Small intestine (tissue), 7 donors: ENCODE data around the gene JPH4. TPM values are rescaled to one million over a fixed set of nuclear protein-coding genes. Genes with fewer than 3 reads are reported as not detected.
A peak's percentile ranks its signal among the peaks of the same experiment; 100 is the strongest.
"Not testable (repeated sequence)": the region's sequence is repeated elsewhere in the genome, so short reads cannot be mapped to it uniquely, and the experiment has no call there.

ENCODE experiments used
- DNase-seq, 2 donors: peaks; one replicate each; pipeline versions ENCODE4 v3.0.0 to v3.0.0-alpha.2; 2013
- FAIRE-seq: peaks from 2 replicates; lab custom pipeline; 2012; peaks lifted over from hg19 to GRCh38; lab: Jason Lieb, UNC
- H3K27ac ChIP-seq, 3 donors: one replicate each; pipeline ENCODE4 v1.5.1; 2013; ENCODE audit warnings: low read length in 2 of 3, mild to moderate bottlenecking in 2 of 3, control low read depth in 1 of 3, inconsistent platforms in 1 of 3, low read depth in 1 of 3, moderate library complexity in 1 of 3
- H3K27me3 ChIP-seq, 3 donors: one replicate each; pipeline ENCODE4 v1.6.1; 2013; ENCODE audit warnings: low read length in 3 of 3, inconsistent platforms in 1 of 3; ENCODE audit not compliant: control insufficient read depth in 3 of 3, insufficient read depth in 3 of 3
- H3K36me3 ChIP-seq, 3 donors: one replicate each; pipeline ENCODE4 v1.6.1; 2013; ENCODE audit warnings: low read length in 3 of 3, inconsistent platforms in 1 of 3, low read depth in 1 of 3, mild to moderate bottlenecking in 1 of 3, moderate library complexity in 1 of 3; ENCODE audit not compliant: control insufficient read depth in 3 of 3, insufficient read depth in 2 of 3
- H3K4me1 ChIP-seq, 3 donors: one replicate each; pipeline ENCODE4 v1.6.1; 2013; ENCODE audit warnings: low read length in 2 of 3, inconsistent platforms in 1 of 3, low read depth in 1 of 3, mild to moderate bottlenecking in 1 of 3, moderate library complexity in 1 of 3; ENCODE audit not compliant: control insufficient read depth in 3 of 3, insufficient read depth in 2 of 3
- H3K4me3 ChIP-seq, 3 donors: one replicate each; pipeline ENCODE4 v1.5.1; 2013; ENCODE audit warnings: low read length in 3 of 3, control low read depth in 1 of 3, inconsistent platforms in 1 of 3, low read depth in 1 of 3, mild to moderate bottlenecking in 1 of 3, moderate library complexity in 1 of 3
- H3K9me3 ChIP-seq, 2 donors: one replicate each; pipeline ENCODE4 v1.6.1; 2013; ENCODE audit warnings: low read depth in 1 of 2, low read length in 1 of 2; ENCODE audit not compliant: control insufficient read depth in 2 of 2, insufficient read depth in 1 of 2
- WGBS, 3 donors: extraction: QIAGEN DNeasy Blood & Tissue Kit; methylation state at CpG; one replicate each; pipeline ENCODE4 v1.1.7; 2013; 5-methylcytosine and 5-hydroxymethylcytosine counted together
- polyA plus RNA-seq, 4 donors: library from polyadenylated mRNA; stranded (reverse) in 3 of 4; unstranded in 1 of 4; fragments of 200-250 nt in 3 of 4; fragments of 120-200 nt in 1 of 4; gene quantifications; one replicate each; pipeline versions ENCODE4 v1.2.1 to v1.2.3, GENCODE V29; 2013
- donor health status: healthy with polysubstance abuse.
- donor health status: control.
- donor health status: control.
- donor health status: Bipolar disorder and iron deficiency.
- donor health status: healthy.

JPH4 gene
- polyA plus RNA-seq, 4 donors, result 0.43 to 4.0 (median 1.1) TPM; not detected in 1

- H3K4me3 ChIP-seq, result no peak overlapping the region
- WGBS, 3 donors, result 85 to 100% (median 92%) methylated on average over 2 of the region's 2 CpGs
- no peaks in the 10 kb centered on the region for H3K27me3 ChIP-seq
- H3K9me3 ChIP-seq, result no peaks in the 10 kb centered on the region
- no peak for FAIRE-seq
- H3K36me3 ChIP-seq, result no peaks in the 10 kb centered on the region
- H3K27ac ChIP-seq, result no peak overlapping the region
- DNase-seq, result no peak
- H3K4me1 ChIP-seq, result peaks cover 0 to 4% (median 0%) of the 10 kb centered on the region in 3 donors
Observed at GRCh38 chr14:23589606-23590005, 11.0 kb upstream of the JPH4 start.

GRCh38 chr14:23588884-23589598 lies 10.5 kb upstream of the JPH4 start:
- peak overlapping the region in 1 of 3 donors; percentile 1 for H3K27ac ChIP-seq
- no peaks in the 10 kb centered on the region for H3K27me3 ChIP-seq
- H3K9me3 ChIP-seq, result no peaks in the 10 kb centered on the region
- peak; percentile 83 to 93 for DNase-seq
- FAIRE-seq, result no peak
- H3K36me3 ChIP-seq, result no peaks in the 10 kb centered on the region
- H3K4me3 ChIP-seq, result no peak overlapping the region
- H3K4me1 ChIP-seq, result peaks cover 0 to 4% (median 0%) of the 10 kb centered on the region in 3 donors
- WGBS, 3 donors, result 15 to 19% (median 17%) methylated on average over 5 of the region's 5 CpGs

GRCh38 chr14:23584527-23585203 lies 6.1 kb upstream of the JPH4 start:
- not testable (repeated sequence) for DNase-seq, H3K36me3 ChIP-seq, FAIRE-seq, H3K4me3 ChIP-seq, H3K27me3 ChIP-seq, H3K9me3 ChIP-seq, H3K4me1 ChIP-seq, H3K27ac ChIP-seq
- 90 to 94% (median 93%) methylated on average over 13 to 25 of the region's 26 CpGs for WGBS, 3 donors

- WGBS, 3 donors, result 81 to 85% (median 84%) methylated on average over 22 to 24 of the region's 25 CpGs
Observed at GRCh38 chr14:23583761-23584526, 5.4 kb upstream of the JPH4 start.

GRCh38 chr14:23582906-23583760 lies 4.5 kb upstream of the JPH4 start:
- WGBS, 3 donors, result 84 to 92% (median 85%) methylated on average over 3 of the region's 3 CpGs
- H3K9me3 ChIP-seq, result no peaks in the 10 kb centered on the region
- H3K27ac ChIP-seq, result no peak overlapping the region
- H3K27me3 ChIP-seq, result peaks cover 0 to 20% (median 3%) of the 10 kb centered on the region in 3 donors
- DNase-seq (no peak), FAIRE-seq (no peak)
- no peaks in the 10 kb centered on the region for H3K36me3 ChIP-seq
- no peak overlapping the region for H3K4me3 ChIP-seq
- H3K4me1 ChIP-seq, result no peaks in the 10 kb centered on the region

More at GRCh38 chr14:23583761-23584526, 5.4 kb upstream of the JPH4 start:
- H3K27me3 ChIP-seq, result peaks cover 0 to 12% (median 3%) of the 10 kb centered on the region in 3 donors
- DNase-seq, H3K4me1 ChIP-seq, FAIRE-seq, H3K9me3 ChIP-seq, H3K27ac ChIP-seq, H3K4me3 ChIP-seq, H3K36me3 ChIP-seq: not testable (repeated sequence)

GRCh38 chr14:23580948-23581281 lies 2.3 kb upstream of the JPH4 start:
- Histone ChIP-seq H3K4me3 (no peak overlapping the region), H3K27me3 (peaks cover 4 to 40% (median 18%) of the 10 kb centered on the region in 3 donors), H3K9me3 (no peaks in the 10 kb centered on the region), H3K36me3 (no peaks in the 10 kb centered on the region), H3K4me1 (no peaks in the 10 kb centered on the region), H3K27ac (no peak overlapping the region)
- DNase-seq (no peak), FAIRE-seq (no peak)
- WGBS, 3 donors, result 93 to 95% (median 95%) methylated on average over 5 to 6 of the region's 8 CpGs

GRCh38 chr14:23580152-23580926 lies 1.7 kb upstream of the JPH4 start:
- H3K27me3 ChIP-seq, result peaks cover 8 to 43% (median 23%) of the 10 kb centered on the region in 3 donors
- WGBS, 3 donors, result 88 to 93% (median 89%) methylated on average over 24 of the region's 24 CpGs

More at GRCh38 chr14:23580152-23580926, 1.7 kb upstream of the JPH4 start:
- Histone ChIP-seq H3K36me3 (no peaks in the 10 kb centered on the region), H3K4me1 (no peaks in the 10 kb centered on the region), H3K9me3 (no peaks in the 10 kb centered on the region), H3K27ac (no peak overlapping the region), H3K4me3 (no peak overlapping the region)
- FAIRE-seq, result no peak
- no peak for DNase-seq
